ENCODE results near the gene NFATC2.

NFATC2 gene

GRCh38 chr20:51341581-51341980 is 200.9 kb downstream of the NFATC2 start:
- no peak for TF ChIP-seq CTCF (IDR thresholded peaks at IDR 0.05; ENCODE audit: extremely low read depth, missing control alignments)
- DNase-seq (ENCODE audit: low spot score): no peak

- DNase-seq (ENCODE audit: low spot score): no peak
- no peak for TF ChIP-seq CTCF (IDR thresholded peaks at IDR 0.05; ENCODE audit: extremely low read depth, missing control alignments)
Observed at GRCh38 chr20:51340451-51340840, 202.1 kb downstream of the NFATC2 start.

GRCh38 chr20:51339721-51340450 is 202.6 kb downstream of the NFATC2 start:
- DNase-seq (ENCODE audit: low spot score): no peak
- no peak for TF ChIP-seq CTCF (IDR thresholded peaks at IDR 0.05; ENCODE audit: extremely low read depth, missing control alignments)

GRCh38 chr20:51338692-51339440 is 203.7 kb downstream of the NFATC2 start:
- DNase-seq (ENCODE audit: low spot score): no peak
- TF ChIP-seq CTCF (IDR thresholded peaks at IDR 0.05; ENCODE audit: extremely low read depth, missing control alignments): no peak

GRCh38 chr20:51337126-51337805 is 205.3 kb downstream of the NFATC2 start:
- DNase-seq (ENCODE audit: low spot score): no peak
- no peak for TF ChIP-seq CTCF (IDR thresholded peaks at IDR 0.05; ENCODE audit: extremely low read depth, missing control alignments)
